Mammary epithelial cell (primary cell): Measurements from ENCODE around the gene MYO3B.

Experiments
- EZH2 ChIP-seq: IDR thresholded peaks from 2 replicates; pipeline ENCODE4 v1.6.1; 2012; ENCODE audit warnings: low read length, inconsistent platforms, borderline replicate concordance
- TF ChIP-seq, protein P1 (sequence below), 2 donors: IDR thresholded peaks in 1 of 2; conservative IDR thresholded peaks in 1 of 2; 2 replicates each; pipeline ENCODE4 v1.5.1; 2011 to 2012; ENCODE audit warnings: inconsistent platforms in 2 of 2, low read length in 2 of 2, mild to moderate bottlenecking in 2 of 2, control low read depth in 1 of 2, low read depth in 1 of 2; ENCODE audit not compliant: insufficient read depth in 1 of 2; ENCODE audit errors: extremely low read depth in 1 of 2

GRCh38 chr2:170505631-170506275 is 327.8 kb downstream of the MYO3B start:
- TF ChIP-seq, protein P1, sequence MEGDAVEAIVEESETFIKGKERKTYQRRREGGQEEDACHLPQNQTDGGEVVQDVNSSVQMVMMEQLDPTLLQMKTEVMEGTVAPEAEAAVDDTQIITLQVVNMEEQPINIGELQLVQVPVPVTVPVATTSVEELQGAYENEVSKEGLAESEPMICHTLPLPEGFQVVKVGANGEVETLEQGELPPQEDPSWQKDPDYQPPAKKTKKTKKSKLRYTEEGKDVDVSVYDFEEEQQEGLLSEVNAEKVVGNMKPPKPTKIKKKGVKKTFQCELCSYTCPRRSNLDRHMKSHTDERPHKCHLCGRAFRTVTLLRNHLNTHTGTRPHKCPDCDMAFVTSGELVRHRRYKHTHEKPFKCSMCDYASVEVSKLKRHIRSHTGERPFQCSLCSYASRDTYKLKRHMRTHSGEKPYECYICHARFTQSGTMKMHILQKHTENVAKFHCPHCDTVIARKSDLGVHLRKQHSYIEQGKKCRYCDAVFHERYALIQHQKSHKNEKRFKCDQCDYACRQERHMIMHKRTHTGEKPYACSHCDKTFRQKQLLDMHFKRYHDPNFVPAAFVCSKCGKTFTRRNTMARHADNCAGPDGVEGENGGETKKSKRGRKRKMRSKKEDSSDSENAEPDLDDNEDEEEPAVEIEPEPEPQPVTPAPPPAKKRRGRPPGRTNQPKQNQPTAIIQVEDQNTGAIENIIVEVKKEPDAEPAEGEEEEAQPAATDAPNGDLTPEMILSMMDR (conservative IDR thresholded peaks at IDR 0.05 in 1 of 2, IDR thresholded peaks at IDR 0.05 in 1 of 2; ENCODE audit: extremely low read depth in 1 of 2, insufficient read depth in 1 of 2, low read depth in 1 of 2, low read length in 2 of 2): no peak
- TF ChIP-seq EZH2: no peak
